Bronchial epithelial cell (primary cell): Measurements from ENCODE around the gene PRKD2. TPM values are rescaled to one million over a fixed set of nuclear protein-coding genes. Genes with fewer than 3 reads are reported as not detected.
A peak's percentile ranks its signal among the peaks of the same experiment; 100 is the strongest.

Experiments used
- DNase-seq: peaks from one replicate; pipeline ENCODE4 v3.0.0-alpha.2; 2010; ENCODE audit warnings: low read depth
- FAIRE-seq: peaks from 2 replicates; lab custom pipeline; 2011; peaks lifted over from hg19 to GRCh38; lab: Jason Lieb, UNC
- H3K27me3 ChIP-seq: 2 replicates; pipeline ENCODE4 v1.5.1; 2011; ENCODE audit warnings: low read length; ENCODE audit not compliant: control insufficient read depth, insufficient read depth
- H3K36me3 ChIP-seq: 2 replicates; pipeline ENCODE4 v1.5.1; 2011; ENCODE audit warnings: low read length; ENCODE audit not compliant: control insufficient read depth, insufficient read depth
- H3K4me3 ChIP-seq: 2 replicates; pipeline ENCODE4 v1.5.1; 2011; ENCODE audit warnings: mild to moderate bottlenecking, low read depth, low read length, control low read depth
- total RNA-seq: library from RNA; depleted of rRNA; stranded (reverse); fragments of >200 nt; gene quantifications from 2 replicates; pipeline ENCODE4 v1.2.1, GENCODE V29; 2014
- TF ChIP-seq, protein P1 (sequence below): IDR thresholded peaks from 2 replicates; pipeline ENCODE4 v1.5.1; 2011; ENCODE audit warnings: mild to moderate bottlenecking, moderate library complexity, low read length, control low read depth, inconsistent platforms; ENCODE audit not compliant: insufficient read depth, severe bottlenecking

Gene PRKD2
- total RNA-seq, 1 donor from 2014 or later, result 24.5 TPM

GRCh38 chr19:46668662-46669061 is 48.3 kb downstream of the PRKD2 start:
- DNase-seq (no peak), FAIRE-seq (no peak)
- Histone ChIP-seq H3K4me3 (no peak overlapping the region), H3K27me3 (no peaks in the 10 kb centered on the region), H3K36me3 (no peaks in the 10 kb centered on the region)
- TF ChIP-seq, protein P1, sequence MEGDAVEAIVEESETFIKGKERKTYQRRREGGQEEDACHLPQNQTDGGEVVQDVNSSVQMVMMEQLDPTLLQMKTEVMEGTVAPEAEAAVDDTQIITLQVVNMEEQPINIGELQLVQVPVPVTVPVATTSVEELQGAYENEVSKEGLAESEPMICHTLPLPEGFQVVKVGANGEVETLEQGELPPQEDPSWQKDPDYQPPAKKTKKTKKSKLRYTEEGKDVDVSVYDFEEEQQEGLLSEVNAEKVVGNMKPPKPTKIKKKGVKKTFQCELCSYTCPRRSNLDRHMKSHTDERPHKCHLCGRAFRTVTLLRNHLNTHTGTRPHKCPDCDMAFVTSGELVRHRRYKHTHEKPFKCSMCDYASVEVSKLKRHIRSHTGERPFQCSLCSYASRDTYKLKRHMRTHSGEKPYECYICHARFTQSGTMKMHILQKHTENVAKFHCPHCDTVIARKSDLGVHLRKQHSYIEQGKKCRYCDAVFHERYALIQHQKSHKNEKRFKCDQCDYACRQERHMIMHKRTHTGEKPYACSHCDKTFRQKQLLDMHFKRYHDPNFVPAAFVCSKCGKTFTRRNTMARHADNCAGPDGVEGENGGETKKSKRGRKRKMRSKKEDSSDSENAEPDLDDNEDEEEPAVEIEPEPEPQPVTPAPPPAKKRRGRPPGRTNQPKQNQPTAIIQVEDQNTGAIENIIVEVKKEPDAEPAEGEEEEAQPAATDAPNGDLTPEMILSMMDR, result no peak

DNA sequence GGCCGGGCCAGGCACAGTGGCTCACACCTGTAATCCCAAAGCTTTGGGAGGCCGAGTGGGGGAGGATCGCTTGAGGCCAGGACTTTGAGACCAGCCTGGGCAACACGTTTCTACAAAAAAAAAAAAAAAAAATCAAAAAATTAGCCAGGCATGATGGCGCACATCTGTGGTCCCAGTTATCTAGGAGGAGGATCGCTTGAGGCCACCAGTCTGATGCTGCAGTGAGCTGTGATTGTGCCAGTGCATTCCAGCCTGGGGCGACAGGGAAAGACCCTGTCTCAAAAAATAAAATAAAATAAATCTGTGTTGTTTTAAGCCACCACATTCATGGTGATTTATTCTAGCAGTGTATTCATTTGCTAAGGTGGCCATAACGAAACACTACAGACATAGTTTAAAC is 51.8 kb downstream of the PRKD2 start:
- DNase-seq, result no peak
- FAIRE-seq, result no peak
- H3K36me3 ChIP-seq, result no peaks in the 10 kb centered on the region
- H3K27me3 ChIP-seq, result peaks cover 6% of the 10 kb centered on the region
- TF ChIP-seq, protein P1, result no peak
- no peak overlapping the region for H3K4me3 ChIP-seq

DNA sequence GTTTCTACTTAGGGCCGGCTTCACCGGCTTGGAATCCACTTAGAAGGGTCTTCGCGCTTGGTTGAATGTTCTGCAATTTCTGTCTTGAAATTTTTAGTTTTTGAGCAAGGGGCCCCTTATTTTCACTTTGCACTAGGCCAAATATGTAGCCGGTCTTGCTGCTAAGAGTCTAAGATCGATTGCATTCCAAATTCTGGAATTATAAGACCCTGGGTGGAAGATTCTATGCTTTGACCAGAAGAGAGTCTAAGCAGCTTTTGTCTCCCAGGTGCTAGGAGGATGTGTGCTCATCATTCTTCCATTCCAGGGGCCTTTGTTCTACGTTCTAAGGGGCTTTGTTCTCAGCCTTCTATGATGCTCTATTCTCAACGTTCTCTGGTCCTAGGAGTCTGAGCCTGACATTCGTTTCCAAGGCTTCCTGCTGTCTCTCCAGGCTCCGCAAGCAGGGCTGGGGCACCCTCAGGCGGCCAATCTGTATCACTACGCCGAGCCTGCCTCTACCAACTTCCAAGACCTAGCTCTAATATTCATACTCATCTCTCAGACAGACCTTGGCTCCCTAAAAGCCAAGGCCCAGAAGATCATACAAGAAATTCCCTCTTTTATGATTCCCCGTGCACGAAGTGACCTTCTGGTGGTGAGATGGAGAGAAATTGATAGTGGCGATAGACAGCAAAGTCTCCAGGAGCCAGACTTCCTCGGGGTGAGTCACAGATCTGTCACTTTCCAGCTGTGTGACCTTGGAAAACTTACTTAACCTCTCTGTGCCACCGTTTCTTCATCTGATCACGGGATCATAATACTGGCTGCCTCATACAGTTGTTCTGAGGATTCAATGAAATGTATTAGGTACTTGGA is 55.0 kb downstream of the PRKD2 start:
- no peak for FAIRE-seq
- peak overlapping the region; percentile 26 for H3K4me3 ChIP-seq
- TF ChIP-seq, protein P1, result peak; percentile 91
- DNase-seq, result peak; percentile 81
- no peaks in the 10 kb centered on the region for H3K36me3 ChIP-seq
- H3K27me3 ChIP-seq, result peaks cover 22% of the 10 kb centered on the region

GRCh38 chr19:46661020-46661731 is 55.7 kb downstream of the PRKD2 start, which contains the start of gene DACT3:
TSS of gene DACT3 (minus strand) at chr19:46661182. CDS start at chr19:46661064, 118 bp downstream.
- H3K4me3 ChIP-seq, result peak within 1 kb of the TSS; percentile 33
- peak; percentile 76 for FAIRE-seq
- DNase-seq, result peak; percentile 96
- TF ChIP-seq, protein P1, result no peak
- no peaks in the 10 kb centered on the region for H3K36me3 ChIP-seq
- H3K27me3 ChIP-seq, result peaks cover 22% of the 10 kb centered on the region

DNA sequence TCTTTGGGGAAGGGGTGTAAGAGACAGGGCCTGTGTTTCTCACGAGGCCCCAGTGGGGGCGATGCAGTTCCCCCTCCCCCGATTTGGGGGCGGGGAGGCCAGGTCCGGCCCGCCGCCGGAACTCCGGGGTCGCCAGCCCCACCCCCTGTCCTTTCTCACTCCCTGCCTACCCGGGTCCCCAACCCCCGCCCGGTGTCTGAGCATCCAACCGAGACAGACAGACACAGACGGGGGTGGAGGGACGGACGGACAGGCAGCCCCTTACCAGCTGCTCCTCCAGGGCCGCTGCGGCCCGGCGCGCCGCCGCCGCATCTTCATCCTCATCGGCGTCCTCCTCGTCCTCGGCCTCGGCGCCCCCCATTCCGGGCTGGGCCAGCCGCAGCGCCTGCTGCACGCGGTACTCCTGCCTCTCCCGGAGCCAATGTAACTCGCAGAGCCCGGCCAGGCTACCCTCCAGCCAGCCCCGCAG is 56.3 kb downstream of the PRKD2 start:
- Histone ChIP-seq H3K27me3 (peaks cover 22% of the 10 kb centered on the region), H3K4me3 (peak overlapping the region; percentile 33), H3K36me3 (no peaks in the 10 kb centered on the region)
- TF ChIP-seq, protein P1, result no peak
- FAIRE-seq (no peak), DNase-seq (no peak)
